ENCODE results near the gene LTC4S. TPM values are rescaled to one million over a fixed set of nuclear protein-coding genes. Genes with fewer than 3 reads are reported as not detected.

The LTC4S gene
- total and polyA plus RNA-seq, 9 of the 15 experiments (the other 6 are each of a cell fraction or from before 2014, with no cell fraction given) = 0.17 to 0.77 (median 0.75) TPM; not detected in 6

- TF ChIP-seq ZBTB34 (CRISPR knock-in tag; IDR thresholded peaks at IDR 0.05) = no peak
- TF ChIP-seq ZBTB26 (CRISPR knock-in tag; IDR thresholded peaks at IDR 0.05) = 0 out of 2 replicates have a peak, but pooled peaks have one; percentile 30
- TF ChIP-seq CSDE1 (IDR thresholded peaks at IDR 0.05) = 0 out of 4 replicates have a peak, but pooled peaks of 1 of the 2 experiments have one; percentile 38
- TF ChIP-seq TCF7 (IDR thresholded peaks at IDR 0.05; ENCODE audit: borderline replicate concordance) = no peak
- TF ChIP-seq ZNF785 (CRISPR knock-in tag; IDR thresholded peaks at IDR 0.05) = no peak
- TF ChIP-seq RHOXF2B (CRISPR knock-in tag; conservative IDR thresholded peaks at IDR 0.05) = no peak
- peak; percentile 98 for TF ChIP-seq POLR2A (conservative IDR thresholded peaks at IDR 0.05)
- TF ChIP-seq SMARCB1 (IDR thresholded peaks at IDR 0.05; ENCODE audit: insufficient read length, low read depth) = no peak
- TF ChIP-seq SIN3A (IDR thresholded peaks at IDR 0.05; ENCODE audit: borderline replicate concordance in 2 of 2, control insufficient read depth in 1 of 2, low read depth in 2 of 2, low read length in 2 of 2) = peak in 1 of 2 experiments; percentile 37; a peak in 2 of 4 replicates
- TF ChIP-seq FOXK2 (conservative IDR thresholded peaks at IDR 0.05 in 1 of 2, IDR thresholded peaks at IDR 0.05 in 1 of 2; ENCODE audit: low read depth in 2 of 2) = 0 out of 4 replicates have a peak, but pooled peaks of 1 of the 2 experiments have one; percentile 12
- no peak for TF ChIP-seq THRB (CRISPR knock-in tag; conservative IDR thresholded peaks at IDR 0.05)
- TF ChIP-seq ZNF165 (CRISPR knock-in tag; IDR thresholded peaks at IDR 0.05; ENCODE audit: borderline replicate concordance) = no peak
- 0 out of 2 replicates have a peak, but pooled peaks have one; percentile 65 for TF ChIP-seq RBM15 (IDR thresholded peaks at IDR 0.05; ENCODE audit: insufficient read depth, low read length)
- TF ChIP-seq PTTG1 (tag; IDR thresholded peaks at IDR 0.05; ENCODE audit: low read depth) = no peak
- TF ChIP-seq HDAC6 (IDR thresholded peaks at IDR 0.05; ENCODE audit: low read depth, low read length) = no peak
- peak; percentile 2 for TF ChIP-seq ZNF146 (CRISPR knock-in tag; IDR thresholded peaks at IDR 0.05; ENCODE audit: unreplicated experiment)
- no peak for TF ChIP-seq RFX1 (IDR thresholded peaks at IDR 0.05)
- TF ChIP-seq IRF1 (CRISPR knock-in tag; IDR thresholded peaks at IDR 0.05; ENCODE audit: borderline replicate concordance) = no peak
- TF ChIP-seq ZNF174 (CRISPR knock-in tag; IDR thresholded peaks at IDR 0.05) = no peak
- peak; percentile 87 for TF ChIP-seq ETV5 (CRISPR knock-in tag; IDR thresholded peaks at IDR 0.05; ENCODE audit: low read depth)
Measured at GRCh38 chr5:179820483-179821297, 26.9 kb downstream of the LTC4S start, which contains the start of gene SQSTM1 (continued).

Data from K562 (cell line).